ENCODE measurements around the gene ARID3B.

- no peak for TF ChIP-seq IRF3 (IDR thresholded peaks at IDR 0.05; ENCODE audit: low read depth, low read length)
- TF ChIP-seq RCOR1 (IDR thresholded peaks at IDR 0.05; ENCODE audit: low read length) = no peak
- no peak for TF ChIP-seq NRF1 (IDR thresholded peaks at IDR 0.05; ENCODE audit: low read depth, low read length)
- no peak for TF ChIP-seq CTCF (IDR thresholded peaks at IDR 0.05)
- no peak for TF ChIP-seq SIN3A (IDR thresholded peaks at IDR 0.05; ENCODE audit: borderline replicate concordance, low read depth, low read length)
- TF ChIP-seq REST (IDR thresholded peaks at IDR 0.05; ENCODE audit: low read depth, low read length) = no peak
- TF ChIP-seq GATA2 (CRISPR knock-in tag; IDR thresholded peaks at IDR 0.05) = no peak
- TF ChIP-seq, protein P1, sequence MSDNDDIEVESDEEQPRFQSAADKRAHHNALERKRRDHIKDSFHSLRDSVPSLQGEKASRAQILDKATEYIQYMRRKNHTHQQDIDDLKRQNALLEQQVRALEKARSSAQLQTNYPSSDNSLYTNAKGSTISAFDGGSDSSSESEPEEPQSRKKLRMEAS (IDR thresholded peaks at IDR 0.05; ENCODE audit: low read depth) = no peak
- no peak for TF ChIP-seq TAF1 (IDR thresholded peaks at IDR 0.05; ENCODE audit: borderline replicate concordance, low read depth, low read length)
- TF ChIP-seq FOSL2 (IDR thresholded peaks at IDR 0.05; ENCODE audit: borderline replicate concordance, low read depth) = no peak
- TF ChIP-seq MXI1 (IDR thresholded peaks at IDR 0.05; ENCODE audit: low read depth, low read length) = no peak
- TF ChIP-seq TEAD4 (IDR thresholded peaks at IDR 0.05; ENCODE audit: borderline replicate concordance, insufficient read depth) = no peak
Observed at GRCh38 chr15:74543043-74543422, 2.0 kb downstream of the ARID3B start.

Measured in SK-N-SH (cell line).